Loucy (cell line): ENCODE results near the gene TBCE.

Experiments used
- CTCF ChIP-seq: fragments of 200-600 bp; sonication (generic); conservative IDR thresholded peaks from 2 replicates; pipeline ENCODE4 v1.5.1; 2014; ENCODE audit warnings: mild to moderate bottlenecking, antibody characterized with exemption, low read length
- EZH2phosphoT487 ChIP-seq: fragments of 200-600 bp; IDR thresholded peaks from 2 replicates; pipeline ENCODE4 v1.6.1; 2018; ENCODE audit warnings: antibody characterized with exemption, mild to moderate bottlenecking, moderate library complexity, borderline replicate concordance

DNA sequence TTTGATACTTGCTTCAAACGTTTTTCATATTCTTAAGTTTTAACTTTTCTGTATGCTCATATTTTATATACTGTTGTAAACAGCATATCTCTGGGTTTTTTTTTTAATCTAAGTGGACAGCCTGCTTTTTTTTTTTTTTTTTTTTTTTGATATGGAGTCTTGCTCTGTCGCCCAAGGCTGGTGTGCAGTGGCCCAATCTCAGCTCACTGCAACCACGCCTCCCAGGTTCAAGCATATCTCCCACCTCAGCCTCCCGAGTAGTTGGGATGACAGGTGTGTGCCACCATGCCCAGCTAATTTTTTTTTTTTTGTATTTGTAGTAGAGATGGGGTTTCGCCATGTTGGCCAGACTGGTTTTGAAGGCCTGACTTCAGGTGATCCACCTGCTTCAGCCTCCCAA is 1.2 kb downstream of the TBCE start:
- TF ChIP-seq CTCF (no peak), EZH2phosphoT487 (no peak)
